Activated T-helper 1 cell treated with anti-CD3 and anti-CD28 coated beads, Interleukin-2, amount 50 U/mL, for 16 hours (primary cell): ENCODE data around the gene ZNF331.

Experiments used
- DNase-seq, 2 donors: peaks; one replicate each; pipeline ENCODE4 v3.0.0-alpha.2; 2020; ENCODE audit warnings: low read depth in 1 of 2, low spot score in 1 of 2

Gene ZNF331

GRCh38 chr19:53520547-53521372 is 17.2 kb upstream of the ZNF331 start:
- peak; percentile 73 to 79 for DNase-seq

GRCh38 chr19:53521373-53522202 is 16.4 kb upstream of the ZNF331 start:
- no peak for DNase-seq

- no peak for DNase-seq
Observed at GRCh38 chr19:53525922-53526321, 12.0 kb upstream of the ZNF331 start.

GRCh38 chr19:53530622-53531021 is 7.3 kb upstream of the ZNF331 start:
- DNase-seq = no peak

GRCh38 chr19:53531457-53531856 is 6.5 kb upstream of the ZNF331 start:
- no peak for DNase-seq

- no peak for DNase-seq
Observed at GRCh38 chr19:53532362-53532761, 5.6 kb upstream of the ZNF331 start.

- DNase-seq = no peak
Observed at GRCh38 chr19:53536225-53536548, 1.8 kb upstream of the ZNF331 start.

GRCh38 chr19:53537121-53537520 is 824 bp upstream of the ZNF331 start:
- no peak for DNase-seq

- no peak for DNase-seq
Observed at GRCh38 chr19:53538378-53539109, 599 bp downstream of the ZNF331 start.

- DNase-seq = no peak
Observed at GRCh38 chr19:53540091-53540490, 2.1 kb downstream of the ZNF331 start.

GRCh38 chr19:53541971-53542370 is 4.0 kb downstream of the ZNF331 start:
- DNase-seq = no peak

GRCh38 chr19:53545271-53546065 is 7.5 kb downstream of the ZNF331 start:
- DNase-seq = no peak

GRCh38 chr19:53546758-53547513 is 9.0 kb downstream of the ZNF331 start:
- no peak for DNase-seq

GRCh38 chr19:53549340-53549739 is 11.4 kb downstream of the ZNF331 start:
- no peak for DNase-seq

- no peak for DNase-seq
Observed at GRCh38 chr19:53552001-53552721, 14.2 kb downstream of the ZNF331 start.

GRCh38 chr19:53553156-53553555 is 15.2 kb downstream of the ZNF331 start:
- DNase-seq = no peak

- peak; percentile 76 to 89 for DNase-seq
Observed at GRCh38 chr19:53553865-53554791, 16.2 kb downstream of the ZNF331 start.

- DNase-seq = no peak
Observed at GRCh38 chr19:53554804-53555203, 16.9 kb downstream of the ZNF331 start.
